IPS-18a (cell line): Measurements from ENCODE around the gene CHMP2A.

Experiments
- H3K27ac ChIP-seq: one replicate; pipeline ENCODE4 v1.5.1; 2013; ENCODE audit warnings: low read length
- H3K27me3 ChIP-seq: one replicate; pipeline ENCODE4 v1.6.1; 2013; ENCODE audit warnings: mild to moderate bottlenecking, low read length; ENCODE audit not compliant: control insufficient read depth, insufficient read depth
- H3K36me3 ChIP-seq: one replicate; pipeline ENCODE4 v1.6.1; 2013; ENCODE audit warnings: low read depth, low read length; ENCODE audit not compliant: control insufficient read depth
- H3K4me1 ChIP-seq: one replicate; pipeline ENCODE4 v1.6.1; 2013; ENCODE audit warnings: low read depth, low read length; ENCODE audit not compliant: control insufficient read depth
- H3K4me3 ChIP-seq: one replicate; pipeline ENCODE4 v1.5.1; 2013; ENCODE audit warnings: low read length
- H3K9ac ChIP-seq: one replicate; pipeline ENCODE4 v1.6.1; 2013; ENCODE audit warnings: mild to moderate bottlenecking, low read length, moderate library complexity
- H3K9me3 ChIP-seq: one replicate; pipeline ENCODE4 v1.6.1; 2013; ENCODE audit warnings: low read depth, low read length; ENCODE audit not compliant: control insufficient read depth

CHMP2A gene

DNA sequence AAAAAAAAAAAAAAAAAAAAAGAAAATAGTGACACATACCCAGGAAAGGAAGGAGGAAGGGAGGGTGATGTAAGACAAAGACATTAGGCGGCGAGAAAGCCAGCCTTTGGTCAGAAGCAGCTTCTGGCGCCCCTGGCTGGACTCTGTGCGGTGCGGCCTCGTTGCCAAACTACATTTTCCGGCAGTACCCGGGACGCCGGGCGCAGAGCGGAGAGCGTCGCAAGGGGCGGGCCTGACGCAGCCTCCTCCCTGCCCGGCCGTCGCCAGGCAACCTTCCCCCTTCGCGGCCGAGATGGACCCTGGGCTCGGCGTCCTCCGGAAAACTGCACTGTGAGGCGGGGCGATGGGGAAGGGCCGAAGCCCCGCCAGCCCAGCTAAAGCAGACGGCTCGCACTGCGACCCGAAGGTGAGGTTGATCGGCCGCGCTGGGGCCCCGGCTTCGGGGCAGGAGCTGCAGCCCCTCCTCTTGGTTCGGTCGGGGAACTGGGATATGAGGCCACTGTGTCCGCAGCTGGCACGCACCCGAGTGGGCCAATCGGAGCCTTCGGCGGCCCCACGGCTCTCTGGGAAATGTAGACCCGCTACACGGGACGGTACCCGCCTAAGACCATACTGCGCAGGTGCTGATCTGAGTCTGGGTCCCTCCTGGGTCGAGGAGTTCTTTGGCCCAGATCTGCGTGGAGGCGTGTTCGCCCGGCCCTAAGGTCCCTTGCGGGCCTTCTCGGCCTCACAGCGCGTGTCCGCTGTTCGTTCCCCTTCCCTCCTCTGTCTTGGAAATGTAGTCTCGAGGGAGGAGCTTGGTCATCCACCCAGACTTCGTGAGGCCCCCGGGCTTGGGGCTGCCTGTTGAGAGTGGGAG, 20.5 kb upstream of the CHMP2A start:
- H3K27ac ChIP-seq = peak overlapping the region; percentile 74
- H3K27me3 ChIP-seq = no peaks in the 10 kb centered on the region
- peak overlapping the region; percentile 93 for H3K4me3 ChIP-seq
- peak overlapping the region; percentile 76 for H3K9ac ChIP-seq
- H3K4me1 ChIP-seq = peaks cover 6% of the 10 kb centered on the region
- no peaks in the 10 kb centered on the region for H3K9me3 ChIP-seq
- H3K36me3 ChIP-seq = peaks cover 3% of the 10 kb centered on the region

GRCh38 chr19:58573658-58574164, 18.8 kb upstream of the CHMP2A start:
- peak overlapping the region; percentile 65 for H3K27ac ChIP-seq
- H3K9ac ChIP-seq = peak overlapping the region; percentile 94
- no peaks in the 10 kb centered on the region for H3K9me3 ChIP-seq
- H3K4me3 ChIP-seq = peak overlapping the region; percentile 90
- H3K27me3 ChIP-seq = no peaks in the 10 kb centered on the region
- H3K36me3 ChIP-seq = peaks cover 7% of the 10 kb centered on the region
- H3K4me1 ChIP-seq = peaks cover 6% of the 10 kb centered on the region

DNA sequence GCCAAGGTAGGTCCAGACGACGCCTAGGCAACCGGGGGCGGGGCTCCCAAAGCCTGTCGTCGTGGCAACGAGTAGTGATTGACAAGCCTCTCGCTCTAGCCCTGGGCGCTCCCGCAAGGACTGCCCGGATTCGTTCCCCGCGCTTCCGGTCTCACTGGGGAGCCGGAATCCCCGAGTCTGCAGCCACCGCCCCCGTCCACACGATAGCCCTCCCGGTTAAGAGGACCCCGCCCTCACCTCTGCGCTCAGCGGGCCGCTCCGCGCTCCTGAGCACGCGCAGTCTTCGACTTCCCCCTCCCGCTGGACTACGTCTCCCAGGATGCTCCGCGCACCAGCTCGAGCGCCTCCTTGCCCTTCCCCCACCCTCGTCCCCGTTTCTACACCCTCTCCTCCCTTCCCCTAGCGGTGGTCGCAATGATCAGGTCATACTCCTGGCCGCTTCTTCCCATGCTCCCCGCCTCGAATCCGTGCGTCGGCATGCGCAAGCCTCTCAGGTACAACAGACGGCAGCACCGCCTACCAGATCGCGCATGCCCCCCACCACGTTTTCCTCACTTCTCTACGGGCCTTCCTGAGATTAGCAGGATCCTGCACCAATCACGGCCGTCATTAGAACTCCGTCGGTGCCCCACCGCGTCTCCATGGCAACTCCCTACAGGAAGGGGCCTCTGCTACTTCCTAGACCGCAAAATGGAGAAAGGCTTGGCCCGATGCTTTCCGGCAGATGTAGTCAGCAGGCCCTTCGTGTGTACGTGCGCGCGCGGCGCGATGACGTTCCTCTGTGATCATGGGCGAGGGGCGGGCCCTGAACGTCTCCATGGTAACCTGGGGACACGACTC, 18.1 kb upstream of the CHMP2A start, which contains the start of gene MZF1:
Gene MZF1 (minus strand): TSS at position 518 of the 840 bp plus-strand sequence. CDS start 1,946 bp downstream, outside the sequence.
- peak within 1 kb of the TSS; percentile 90 for H3K4me3 ChIP-seq
- H3K4me1 ChIP-seq = peaks cover 6% of the 10 kb centered on the region
- H3K27ac ChIP-seq = peak within 1 kb of the TSS; percentile 99
- no peaks in the 10 kb centered on the region for H3K9me3 ChIP-seq
- no peaks in the 10 kb centered on the region for H3K27me3 ChIP-seq
- peak within 1 kb of the TSS; percentile 94 for H3K9ac ChIP-seq
- H3K36me3 ChIP-seq = peaks cover 7% of the 10 kb centered on the region

DNA sequence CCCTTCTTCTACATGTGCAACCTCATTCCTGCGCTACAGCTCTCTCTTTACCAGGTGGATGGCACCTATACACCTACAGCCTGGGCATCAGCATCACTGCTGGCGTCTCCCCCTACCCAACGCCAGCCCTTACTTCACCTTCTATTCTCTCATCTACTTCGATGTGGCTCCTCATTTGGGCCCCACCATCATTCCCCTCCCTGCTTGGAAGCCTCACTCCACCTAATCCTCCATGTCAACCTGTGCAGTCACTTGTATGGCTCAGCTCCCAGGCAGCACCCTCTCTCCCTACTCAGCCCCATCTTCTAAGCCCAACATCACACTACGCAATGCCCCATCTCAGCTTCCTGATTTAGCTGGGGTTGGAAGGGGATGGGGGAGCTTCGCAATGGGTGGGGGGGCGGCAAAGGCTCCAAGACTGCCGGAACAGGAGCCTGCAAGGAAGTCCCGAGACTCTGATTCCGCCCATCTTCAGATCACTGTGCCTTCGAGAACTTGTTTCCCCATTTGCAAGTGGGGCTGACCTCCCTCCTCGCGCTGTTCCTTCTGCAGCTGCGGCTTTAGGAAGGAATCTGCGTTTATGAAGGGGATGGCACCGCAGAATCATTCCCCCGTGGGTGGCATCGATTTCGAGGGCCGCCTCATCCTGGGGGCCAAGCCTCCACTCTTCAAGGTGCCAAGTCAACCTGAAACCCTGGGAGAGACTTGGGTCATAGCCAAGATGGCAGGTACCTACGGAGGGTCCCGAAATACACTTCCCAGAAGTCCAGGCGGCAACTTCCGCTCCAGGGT, 17.3 kb upstream of the CHMP2A start:
- H3K27me3 ChIP-seq = no peaks in the 10 kb centered on the region
- peaks cover 6% of the 10 kb centered on the region for H3K4me1 ChIP-seq
- H3K4me3 ChIP-seq = peak overlapping the region; percentile 90
- peak overlapping the region; percentile 44 for H3K27ac ChIP-seq
- peak overlapping the region; percentile 94 for H3K9ac ChIP-seq
- no peaks in the 10 kb centered on the region for H3K9me3 ChIP-seq
- peaks cover 7% of the 10 kb centered on the region for H3K36me3 ChIP-seq

DNA sequence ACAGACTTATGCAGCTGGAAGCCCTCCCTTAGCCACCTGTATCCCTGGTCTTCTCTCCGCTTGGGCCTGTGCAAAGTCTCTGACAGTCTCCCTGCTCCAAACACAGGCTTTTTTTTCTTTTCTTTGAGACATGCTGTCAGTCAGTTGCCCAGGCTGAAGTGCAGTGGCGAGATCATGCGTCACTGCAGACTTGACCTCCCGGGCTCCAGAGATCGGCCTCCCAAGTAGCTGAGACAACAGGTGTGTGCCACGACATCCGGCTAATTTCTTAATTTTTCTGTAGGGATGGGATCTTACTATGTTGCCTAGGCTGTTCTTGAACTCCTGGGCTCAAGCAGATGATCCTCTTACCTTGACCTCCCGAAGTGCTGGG, 16.7 kb upstream of the CHMP2A start:
- Histone ChIP-seq H3K27me3 (no peaks in the 10 kb centered on the region), H3K36me3 (peaks cover 7% of the 10 kb centered on the region), H3K9ac (no peak overlapping the region), H3K4me3 (no peak overlapping the region), H3K27ac (no peak overlapping the region), H3K4me1 (peaks cover 6% of the 10 kb centered on the region), H3K9me3 (no peaks in the 10 kb centered on the region)

DNA sequence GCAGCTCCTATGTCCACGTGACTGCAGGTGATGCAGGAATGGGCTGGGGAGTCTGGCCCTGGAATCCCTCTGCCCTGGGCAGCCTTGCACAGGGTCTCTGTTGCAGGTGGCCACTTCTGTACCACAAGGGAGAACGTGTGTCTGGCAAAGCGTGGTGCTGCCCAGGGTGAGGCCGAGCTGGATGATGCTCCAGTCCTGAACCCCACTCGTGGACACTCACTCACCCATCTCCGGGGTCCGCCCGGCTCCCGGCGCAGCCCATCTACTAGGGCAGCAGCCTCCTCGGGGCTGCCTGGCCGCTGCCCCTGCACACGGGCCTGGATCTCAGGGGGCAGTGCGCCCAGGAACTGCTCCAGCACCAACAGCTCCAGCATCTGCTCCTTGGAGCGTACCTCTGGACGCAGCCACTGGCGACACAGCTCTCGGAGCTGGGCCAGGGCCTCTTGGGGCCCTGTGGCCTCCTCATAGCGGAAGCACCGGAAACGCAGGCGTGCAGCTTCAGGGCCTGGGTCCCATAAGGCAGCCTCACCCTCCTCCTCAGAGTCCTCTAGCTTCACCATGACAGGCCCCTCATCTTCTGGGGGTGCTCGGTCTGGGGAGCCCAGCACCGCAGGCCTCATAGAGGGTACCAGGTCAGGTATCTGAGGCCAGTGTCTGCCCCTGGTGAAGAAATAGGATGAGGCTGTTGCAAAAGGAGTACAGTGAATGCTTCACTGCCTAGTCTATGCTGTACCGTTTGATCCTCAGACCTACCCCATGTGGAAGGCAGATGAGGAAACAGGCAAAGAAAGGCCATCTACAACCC, 16.1 kb upstream of the CHMP2A start:
- no peaks in the 10 kb centered on the region for H3K27me3 ChIP-seq
- peaks cover 7% of the 10 kb centered on the region for H3K36me3 ChIP-seq
- H3K4me3 ChIP-seq = no peak overlapping the region
- no peak overlapping the region for H3K27ac ChIP-seq
- no peaks in the 10 kb centered on the region for H3K9me3 ChIP-seq
- H3K9ac ChIP-seq = no peak overlapping the region
- H3K4me1 ChIP-seq = peaks cover 6% of the 10 kb centered on the region

- H3K27me3 ChIP-seq = no peaks in the 10 kb centered on the region
- H3K27ac ChIP-seq = no peak overlapping the region
- H3K4me3 ChIP-seq = no peak overlapping the region
- H3K9me3 ChIP-seq = no peaks in the 10 kb centered on the region
- H3K4me1 ChIP-seq = peaks cover 6% of the 10 kb centered on the region
- no peak overlapping the region for H3K9ac ChIP-seq
- H3K36me3 ChIP-seq = peaks cover 7% of the 10 kb centered on the region
Measured at GRCh38 chr19:58569943-58570670, 15.2 kb upstream of the CHMP2A start.

DNA sequence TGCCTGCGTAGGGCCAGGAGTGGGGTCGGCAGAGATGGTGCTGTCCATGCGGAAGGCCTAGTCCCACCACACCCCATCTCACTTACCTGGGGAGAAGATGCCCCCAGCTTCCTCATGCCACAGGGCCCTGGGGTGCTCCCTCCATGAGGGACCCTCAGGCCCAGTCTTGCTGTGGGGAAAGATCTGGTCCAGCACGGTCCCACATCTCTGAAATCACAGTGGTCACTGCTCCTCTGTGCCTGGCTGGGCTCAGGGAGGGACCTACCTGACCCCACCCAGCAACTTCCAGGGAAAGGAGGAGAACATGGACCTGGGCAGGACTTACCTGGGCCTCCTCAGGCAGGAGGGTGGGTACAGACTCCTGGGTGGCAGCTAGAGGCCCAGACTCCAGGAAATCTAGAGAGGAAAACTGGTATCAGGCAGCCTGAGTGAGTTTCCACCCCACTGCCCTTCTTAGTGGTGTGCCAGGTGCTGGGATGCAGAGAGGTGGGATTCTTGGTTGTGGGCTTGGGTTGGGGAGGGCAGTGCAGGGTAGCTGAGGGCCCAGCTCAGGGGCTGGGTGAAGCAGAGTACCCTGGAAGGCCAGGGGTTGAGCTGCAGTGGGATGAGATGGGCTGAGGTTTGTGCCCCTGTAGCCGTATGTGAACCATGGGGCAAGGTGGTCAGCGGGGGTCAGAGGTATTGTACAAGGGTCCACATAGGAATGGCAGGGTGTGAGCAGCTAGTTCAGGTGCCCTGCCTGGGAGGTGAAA, 14.5 kb upstream of the CHMP2A start:
- peaks cover 6% of the 10 kb centered on the region for H3K4me1 ChIP-seq
- H3K36me3 ChIP-seq = peaks cover 7% of the 10 kb centered on the region
- H3K27me3 ChIP-seq = no peaks in the 10 kb centered on the region
- no peak overlapping the region for H3K9ac ChIP-seq
- H3K4me3 ChIP-seq = no peak overlapping the region
- no peaks in the 10 kb centered on the region for H3K9me3 ChIP-seq
- no peak overlapping the region for H3K27ac ChIP-seq

DNA sequence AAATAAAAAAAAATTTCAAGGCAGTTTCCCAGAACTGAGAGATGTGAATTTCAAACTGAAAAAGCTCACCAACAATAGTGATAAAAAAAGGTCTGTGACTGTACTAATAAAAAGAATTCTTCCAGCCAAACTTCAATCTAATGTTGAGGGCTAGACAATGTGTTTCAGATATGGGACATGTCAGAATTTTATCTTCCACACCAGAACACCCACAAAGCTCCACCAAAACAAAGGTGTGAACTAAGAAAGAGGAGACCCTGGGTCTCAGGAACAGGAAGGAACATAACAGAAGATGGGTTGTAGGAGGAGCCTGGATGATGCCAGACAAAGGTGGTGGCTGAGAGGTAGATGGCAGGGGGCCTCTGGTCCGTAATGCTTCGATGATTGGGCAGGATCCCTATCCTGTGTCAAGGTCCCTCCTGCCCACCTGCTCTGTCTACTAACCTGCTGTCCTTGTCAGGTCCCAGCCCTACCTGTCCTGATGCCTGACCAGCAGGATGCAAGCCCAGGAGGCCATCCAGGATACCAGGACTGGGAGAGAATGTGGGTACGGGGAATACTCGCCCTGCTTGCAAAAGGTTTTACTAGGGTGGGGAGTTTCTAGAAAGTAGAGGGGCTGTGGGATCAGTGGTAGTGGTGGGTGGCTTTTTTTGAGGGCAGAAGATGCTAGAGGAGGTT, 13.7 kb upstream of the CHMP2A start:
- Histone ChIP-seq H3K4me1 (peaks cover under 1% of the 10 kb centered on the region), H3K4me3 (no peak overlapping the region), H3K27me3 (no peaks in the 10 kb centered on the region), H3K9ac (no peak overlapping the region), H3K9me3 (no peaks in the 10 kb centered on the region), H3K27ac (no peak overlapping the region), H3K36me3 (peaks cover 7% of the 10 kb centered on the region)
